Kidney (tissue), 14 donors: ENCODE results near the gene CLCN5. TPM values are rescaled to one million over a fixed set of nuclear protein-coding genes. Genes with fewer than 3 reads are reported as not detected.

Experiments used
- DNase-seq, 5 donors: peaks; one replicate each; pipeline ENCODE4 v3.0.0-alpha.2; 2013 to 2020
- FAIRE-seq: peaks from 2 replicates; lab custom pipeline; 2012; peaks lifted over from hg19 to GRCh38; lab: Jason Lieb, UNC
- H3K27ac ChIP-seq, 2 donors: one replicate each; pipeline ENCODE4 v1.7.0; 2013; ENCODE audit warnings: low read depth in 2 of 2, low read length in 2 of 2, inconsistent platforms in 1 of 2
- H3K27me3 ChIP-seq: one replicate; pipeline ENCODE4 v1.7.1; 2013; ENCODE audit warnings: low read length, inconsistent platforms; ENCODE audit not compliant: control insufficient read depth, insufficient read depth
- H3K36me3 ChIP-seq, 3 donors: one replicate each; pipeline versions ENCODE4 v1.7.0 to v1.7.1; 2013; ENCODE audit warnings: low read length in 3 of 3, control low read depth in 1 of 3, inconsistent platforms in 1 of 3; ENCODE audit not compliant: insufficient read depth in 3 of 3, control insufficient read depth in 2 of 3
- H3K4me1 ChIP-seq, 3 donors: one replicate each; pipeline versions ENCODE4 v1.7.0 to v1.7.1; 2013; ENCODE audit warnings: low read length in 3 of 3, inconsistent platforms in 1 of 3, low read depth in 1 of 3; ENCODE audit not compliant: control insufficient read depth in 2 of 3, insufficient read depth in 2 of 3
- H3K4me3 ChIP-seq, 3 donors: one replicate each; pipeline versions ENCODE4 v1.7.0 to v1.8.1; 2013; ENCODE audit warnings: low read length in 3 of 3, control low read depth in 1 of 3, inconsistent platforms in 1 of 3
- H3K9ac ChIP-seq, 3 donors: one replicate each; pipeline versions ENCODE4 v1.7.0 to v1.7.1; 2013; ENCODE audit warnings: low read length in 3 of 3, control low read depth in 1 of 3, inconsistent platforms in 1 of 3
- H3K9me3 ChIP-seq, 3 donors: one replicate each; pipeline versions ENCODE4 v1.7.0 to v1.7.1; 2013; ENCODE audit warnings: low read length in 3 of 3, control low read depth in 1 of 3, inconsistent platforms in 1 of 3; ENCODE audit not compliant: control insufficient read depth in 2 of 3, insufficient read depth in 1 of 3
- CTCF ChIP-seq: IDR thresholded peaks from 3 replicates; pipeline ENCODE4 v1.5.1; 2012; ENCODE audit warnings: mild to moderate bottlenecking, moderate library complexity, borderline replicate concordance; ENCODE audit not compliant: insufficient read depth; ENCODE audit errors: extremely low read depth
- intact Hi-C: fragments of 100-400 bp; cut with DNase I; formaldehyde crosslinking; loops from one replicate; pipeline ENCODE4 v1.11.1; 2022
- polyA plus RNA-seq: library from polyadenylated mRNA; stranded (reverse); fragments of 350-450 nt; fragmentation: Illumina TruSeq; extraction: RNeasy Lipid Tissue Mini Kit (QIAGEN cat#74804); gene quantifications from one replicate; pipeline ENCODE4 v1.2.3, GENCODE V29; 2014; ENCODE audit warnings: low read depth, low replicate concordance; ENCODE audit not compliant: insufficient read depth
- total RNA-seq: library from RNA; stranded (reverse); fragmentation: NEBNext Ultra II Directional; extraction: Animal tissue kit (Norgen Biotek cat#: 25700); gene quantifications from one replicate; pipeline ENCODE4 v1.2.1, GENCODE V29; 2021
- donor health status: control.
- donor health status: control.
- donor health status: control.
- donor health status: control.
- donor health status: control.
- donor health status: DM: yes; HTN: yes; CAD: no.
- donor health status: Normal renal cell carcinoma (clear cell type).

The CLCN5 gene
- total and polyA plus RNA-seq, 2 donors from 2014 or later, result 21.1 to 29.7 TPM

GRCh38 chrX:50115973-50116372 lies 193.6 kb downstream of the CLCN5 start:
- Histone ChIP-seq H3K4me3 (no peak overlapping the region), H3K27ac (no peak overlapping the region), H3K36me3 (no peaks in the 10 kb centered on the region), H3K27me3 (no peaks in the 10 kb centered on the region), H3K9me3 (no peaks in the 10 kb centered on the region), H3K4me1 (peaks cover 0 to 2% (median 0%) of the 10 kb centered on the region in 3 donors), H3K9ac (no peak overlapping the region)
- no peak for TF ChIP-seq CTCF
- intact Hi-C loops, result no loop called here
- DNase-seq, result no peak
- FAIRE-seq, result no peak

GRCh38 chrX:50117476-50117875 lies 195.1 kb downstream of the CLCN5 start:
- TF ChIP-seq CTCF, result no peak
- Histone ChIP-seq H3K27me3 (no peaks in the 10 kb centered on the region), H3K4me3 (no peak overlapping the region), H3K9me3 (no peaks in the 10 kb centered on the region), H3K36me3 (no peaks in the 10 kb centered on the region), H3K4me1 (no peaks in the 10 kb centered on the region), H3K9ac (no peak overlapping the region), H3K27ac (no peak overlapping the region)
- intact Hi-C loops, result no loop called here
- no peak for DNase-seq
- no peak for FAIRE-seq

- H3K36me3 ChIP-seq, result no peaks in the 10 kb centered on the region
- no peak overlapping the region for H3K9ac ChIP-seq
- H3K27ac ChIP-seq, result no peak overlapping the region
- no peak for FAIRE-seq
- H3K27me3 ChIP-seq, result no peaks in the 10 kb centered on the region
- no peaks in the 10 kb centered on the region for H3K9me3 ChIP-seq
- no peak for DNase-seq
- H3K4me1 ChIP-seq, result no peaks in the 10 kb centered on the region
- intact Hi-C loops, result no loop called here
- H3K4me3 ChIP-seq, result no peak overlapping the region
- TF ChIP-seq CTCF, result no peak
These were observed 203.1 kb downstream of the CLCN5 start for GRCh38 chrX:50125480-50125879.

GRCh38 chrX:50147972-50148371 lies 225.6 kb downstream of the CLCN5 start:
- FAIRE-seq, result no peak
- Histone ChIP-seq H3K4me1 (no peaks in the 10 kb centered on the region), H3K36me3 (no peaks in the 10 kb centered on the region)

More at GRCh38 chrX:50147972-50148371, 225.6 kb downstream of the CLCN5 start:
- no peak overlapping the region for H3K27ac ChIP-seq
- DNase-seq, result no peak
- H3K4me3 ChIP-seq, result no peak overlapping the region
- H3K9me3 ChIP-seq, result no peaks in the 10 kb centered on the region
- intact Hi-C loops, result no loop called here
- TF ChIP-seq CTCF, result no peak
- H3K9ac ChIP-seq, result no peak overlapping the region
- H3K27me3 ChIP-seq, result no peaks in the 10 kb centered on the region
